Measurements from ENCODE around the gene NMRK1. TPM values are rescaled to one million over a fixed set of nuclear protein-coding genes. Genes with fewer than 3 reads are reported as not detected.

Gene NMRK1
- total RNA-seq, 1 experiment from 2014 or later = 28.4 TPM

- in situ Hi-C loops (cut with HindIII; ENCODE audit: low pct_unique_long_range_greater_than_20kb, low sequenced_read_pairs) = no loop called here
- no peak for DNase-seq (ENCODE audit: low read depth)
Observed at GRCh38 chr9:75071530-75072122, 16.3 kb downstream of the NMRK1 start.

- in situ Hi-C loops (cut with HindIII; ENCODE audit: low pct_unique_long_range_greater_than_20kb, low sequenced_read_pairs) = no loop called here
- no peak for DNase-seq (ENCODE audit: low read depth)
Observed at GRCh38 chr9:75069171-75069570, 18.8 kb downstream of the NMRK1 start.

- no peak for DNase-seq (ENCODE audit: low read depth)
- in situ Hi-C loops (cut with HindIII; ENCODE audit: low pct_unique_long_range_greater_than_20kb, low sequenced_read_pairs) = no loop called here
Observed at GRCh38 chr9:75067894-75068293, 20.1 kb downstream of the NMRK1 start.

GRCh38 chr9:75065510-75065909 lies 22.4 kb downstream of the NMRK1 start:
- in situ Hi-C loops (cut with HindIII; ENCODE audit: low pct_unique_long_range_greater_than_20kb, low sequenced_read_pairs) = no loop called here
- no peak for DNase-seq (ENCODE audit: low read depth)

- no peak for DNase-seq (ENCODE audit: low read depth)
- in situ Hi-C loops (cut with HindIII; ENCODE audit: low pct_unique_long_range_greater_than_20kb, low sequenced_read_pairs) = no loop called here
Observed at GRCh38 chr9:75064307-75065025, 23.5 kb downstream of the NMRK1 start.

GRCh38 chr9:75063556-75064305 lies 24.2 kb downstream of the NMRK1 start:
- no peak for DNase-seq (ENCODE audit: low read depth)
- in situ Hi-C loops (cut with HindIII; ENCODE audit: low pct_unique_long_range_greater_than_20kb, low sequenced_read_pairs) = no loop called here

- DNase-seq (ENCODE audit: low read depth) = no peak
- in situ Hi-C loops (cut with HindIII; ENCODE audit: low pct_unique_long_range_greater_than_20kb, low sequenced_read_pairs) = no loop called here
Observed at GRCh38 chr9:75061169-75061568, 26.8 kb downstream of the NMRK1 start.

GRCh38 chr9:75054368-75055001 lies 33.5 kb downstream of the NMRK1 start:
- no peak for DNase-seq (ENCODE audit: low read depth)
- in situ Hi-C loops (cut with HindIII; ENCODE audit: low pct_unique_long_range_greater_than_20kb, low sequenced_read_pairs) = no loop called here

- in situ Hi-C loops (cut with HindIII; ENCODE audit: low pct_unique_long_range_greater_than_20kb, low sequenced_read_pairs) = no loop called here
- no peak for DNase-seq (ENCODE audit: low read depth)
Observed at GRCh38 chr9:75053869-75054268, 34.1 kb downstream of the NMRK1 start.

GRCh38 chr9:75051285-75051684 lies 36.7 kb downstream of the NMRK1 start:
- no peak for DNase-seq (ENCODE audit: low read depth)
- in situ Hi-C loops (cut with HindIII; ENCODE audit: low pct_unique_long_range_greater_than_20kb, low sequenced_read_pairs) = no loop called here

- no peak for DNase-seq (ENCODE audit: low read depth)
- in situ Hi-C loops (cut with HindIII; ENCODE audit: low pct_unique_long_range_greater_than_20kb, low sequenced_read_pairs) = no loop called here
Observed at GRCh38 chr9:75047506-75047905, 40.4 kb downstream of the NMRK1 start.

GRCh38 chr9:75046725-75047345 lies 41.1 kb downstream of the NMRK1 start:
- in situ Hi-C loops (cut with HindIII; ENCODE audit: low pct_unique_long_range_greater_than_20kb, low sequenced_read_pairs) = no loop called here
- DNase-seq (ENCODE audit: low read depth) = no peak

- in situ Hi-C loops (cut with HindIII; ENCODE audit: low pct_unique_long_range_greater_than_20kb, low sequenced_read_pairs) = no loop called here
- no peak for DNase-seq (ENCODE audit: low read depth)
Observed at GRCh38 chr9:75041041-75041440, 46.9 kb downstream of the NMRK1 start.

GRCh38 chr9:75039801-75040200 lies 48.2 kb downstream of the NMRK1 start:
- in situ Hi-C loops (cut with HindIII; ENCODE audit: low pct_unique_long_range_greater_than_20kb, low sequenced_read_pairs) = no loop called here
- DNase-seq (ENCODE audit: low read depth) = no peak

- DNase-seq (ENCODE audit: low read depth) = no peak
- in situ Hi-C loops (cut with HindIII; ENCODE audit: low pct_unique_long_range_greater_than_20kb, low sequenced_read_pairs) = no loop called here
Observed at GRCh38 chr9:75039009-75039408, 48.9 kb downstream of the NMRK1 start.

- in situ Hi-C loops (cut with HindIII; ENCODE audit: low pct_unique_long_range_greater_than_20kb, low sequenced_read_pairs) = no loop called here
Observed at GRCh38 chr9:75036793-75037192, 51.2 kb downstream of the NMRK1 start.

GRCh38 chr9:75033791-75034473 lies 54.0 kb downstream of the NMRK1 start:
- in situ Hi-C loops (cut with HindIII; ENCODE audit: low pct_unique_long_range_greater_than_20kb, low sequenced_read_pairs) = no loop called here
- no peak for DNase-seq (ENCODE audit: low read depth)

More at GRCh38 chr9:75036793-75037192, 51.2 kb downstream of the NMRK1 start:
- no peak for DNase-seq (ENCODE audit: low read depth)

Data from Caki2 (cell line).